Thoracic aorta (tissue), 2 donors: ENCODE measurements around the gene VMAC. TPM values are rescaled to one million over a fixed set of nuclear protein-coding genes. Genes with fewer than 3 reads are reported as not detected.

Experiments
- ATAC-seq: fragments of 150-250 bp; one replicate; pipeline ENCODE4 v1.8.0; 2017; ENCODE audit warnings: low read depth; ENCODE audit not compliant: insufficient number of reproducible peaks, low FRiP score
- DNase-seq: peaks from one replicate; pipeline ENCODE4 v3.0.0-alpha.2; 2020; ENCODE audit warnings: low spot score
- H3K27ac ChIP-seq, 2 donors: fragments of 200-600 bp; sonication (generic); 1 replicate in 1 of 2; 2 replicates in 1 of 2; pipeline ENCODE4 v1.5.1; 2016; ENCODE audit warnings: mild to moderate bottlenecking in 2 of 2, moderate library complexity in 2 of 2
- H3K27me3 ChIP-seq: fragments of 200-600 bp; sonication (generic); replicated peaks from 2 replicates; pipeline ENCODE4 v1.6.0; 2016; ENCODE audit warnings: mild to moderate bottlenecking; ENCODE audit not compliant: insufficient read depth
- H3K36me3 ChIP-seq: fragments of 200-600 bp; sonication (generic); one replicate; pipeline ENCODE4 v1.5.1; 2016
- H3K4me1 ChIP-seq, 2 donors: fragments of 200-600 bp; sonication (generic); 1 replicate in 1 of 2; 2 replicates in 1 of 2; pipeline versions ENCODE4 v1.5.1 to v1.6.0; 2016; ENCODE audit warnings: low read depth in 2 of 2, mild to moderate bottlenecking in 1 of 2; ENCODE audit not compliant: control insufficient read depth in 1 of 2
- H3K4me3 ChIP-seq: fragments of 200-600 bp; sonication (generic); 2 replicates; pipeline ENCODE4 v1.5.1; 2016; ENCODE audit warnings: mild to moderate bottlenecking
- H3K9me3 ChIP-seq: fragments of 200-600 bp; sonication (generic); 2 replicates; pipeline ENCODE4 v1.5.1; 2016
- total RNA-seq, 2 donors: library from RNA; depleted of rRNA; stranded (reverse); fragments of >200 nt; gene quantifications; one replicate each; pipeline versions ENCODE4 v1.1.0 to v1.2.3, GENCODE V29; 2016
- TF ChIP-seq, protein P1 (sequence below): fragments of 200-600 bp; sonication (generic); IDR thresholded peaks from one replicate; pipeline ENCODE4 v1.5.1; 2019; ENCODE audit warnings: antibody characterized with exemption

The VMAC gene
- total RNA-seq, 2 donors from 2014 or later = 13.3 to 13.6 TPM

DNA sequence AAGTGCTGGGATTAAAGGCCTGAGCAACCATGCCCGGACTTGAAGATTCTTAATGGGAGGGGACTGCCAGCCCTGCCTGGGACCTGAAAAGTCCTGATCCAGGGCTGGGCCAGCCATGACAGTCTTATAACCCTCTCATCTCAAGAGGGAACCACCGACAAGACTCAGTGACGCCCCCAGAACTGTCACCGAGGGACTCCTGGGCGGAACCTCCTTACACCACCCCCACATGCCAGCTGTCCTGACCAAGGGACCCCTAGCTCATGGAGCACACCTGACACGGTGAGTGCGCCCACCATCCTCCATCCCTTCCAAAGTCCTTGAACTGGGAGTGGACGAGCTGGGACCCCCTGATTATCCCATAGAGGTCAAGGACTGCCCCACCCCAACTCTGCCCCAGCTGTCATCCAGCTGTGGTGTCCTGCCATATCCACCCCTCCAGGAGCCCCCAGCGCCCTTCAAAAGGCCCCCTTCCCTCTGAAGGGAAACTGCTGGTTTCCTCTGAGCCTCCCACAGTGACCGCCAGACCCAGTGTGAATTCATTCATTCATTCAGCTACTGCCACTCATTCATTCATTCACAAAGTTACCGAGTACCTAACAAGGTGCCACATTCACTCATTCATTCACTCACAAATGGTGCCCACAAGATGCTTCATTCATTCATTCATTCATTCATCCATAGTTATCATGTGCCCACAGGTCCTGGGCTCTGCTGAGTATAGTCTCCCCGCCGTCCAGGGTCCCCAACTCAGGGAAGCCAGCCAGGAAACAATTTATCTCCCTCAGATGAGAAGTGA is 4.7 kb upstream of the VMAC start:
- no peaks in the 10 kb centered on the region for H3K27me3 ChIP-seq
- ATAC-seq = no peak

DNA sequence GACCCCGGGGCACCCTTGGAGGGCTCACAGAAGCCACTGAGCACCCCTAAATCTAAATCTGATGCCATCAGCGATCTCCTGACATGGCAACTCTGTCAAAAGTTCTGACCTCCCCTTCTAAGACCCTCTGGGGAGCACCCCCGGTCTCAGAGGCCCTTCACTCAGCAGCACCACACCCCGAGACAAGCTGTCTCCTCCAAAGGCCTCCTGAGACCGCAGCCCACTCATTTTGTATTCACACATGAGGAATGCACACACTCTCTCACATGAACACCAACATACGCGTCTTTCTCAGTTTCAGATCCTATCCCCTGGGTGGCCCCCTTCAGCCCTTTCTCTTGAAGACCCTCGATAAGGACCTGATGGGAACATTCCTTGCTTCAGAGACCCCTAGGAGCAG is 3.7 kb upstream of the VMAC start:
- H3K36me3 ChIP-seq = peaks cover 9% of the 10 kb centered on the region
- ATAC-seq (no peak), DNase-seq (no peak)
- H3K9me3 ChIP-seq = no peaks in the 10 kb centered on the region
- H3K27ac ChIP-seq = no peak overlapping the region
- H3K4me3 ChIP-seq = no peak overlapping the region
- TF ChIP-seq, protein P1, sequence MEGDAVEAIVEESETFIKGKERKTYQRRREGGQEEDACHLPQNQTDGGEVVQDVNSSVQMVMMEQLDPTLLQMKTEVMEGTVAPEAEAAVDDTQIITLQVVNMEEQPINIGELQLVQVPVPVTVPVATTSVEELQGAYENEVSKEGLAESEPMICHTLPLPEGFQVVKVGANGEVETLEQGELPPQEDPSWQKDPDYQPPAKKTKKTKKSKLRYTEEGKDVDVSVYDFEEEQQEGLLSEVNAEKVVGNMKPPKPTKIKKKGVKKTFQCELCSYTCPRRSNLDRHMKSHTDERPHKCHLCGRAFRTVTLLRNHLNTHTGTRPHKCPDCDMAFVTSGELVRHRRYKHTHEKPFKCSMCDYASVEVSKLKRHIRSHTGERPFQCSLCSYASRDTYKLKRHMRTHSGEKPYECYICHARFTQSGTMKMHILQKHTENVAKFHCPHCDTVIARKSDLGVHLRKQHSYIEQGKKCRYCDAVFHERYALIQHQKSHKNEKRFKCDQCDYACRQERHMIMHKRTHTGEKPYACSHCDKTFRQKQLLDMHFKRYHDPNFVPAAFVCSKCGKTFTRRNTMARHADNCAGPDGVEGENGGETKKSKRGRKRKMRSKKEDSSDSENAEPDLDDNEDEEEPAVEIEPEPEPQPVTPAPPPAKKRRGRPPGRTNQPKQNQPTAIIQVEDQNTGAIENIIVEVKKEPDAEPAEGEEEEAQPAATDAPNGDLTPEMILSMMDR = no peak
- peaks cover 18 to 22% of the 10 kb centered on the region in 2 donors for H3K4me1 ChIP-seq
- no peaks in the 10 kb centered on the region for H3K27me3 ChIP-seq

More for the DNA sequence above, 4.7 kb upstream of the VMAC start:
- Histone ChIP-seq H3K27ac (no peak overlapping the region), H3K36me3 (peaks cover 20% of the 10 kb centered on the region), H3K4me1 (peaks cover 17 to 21% of the 10 kb centered on the region in 2 donors), H3K4me3 (no peak overlapping the region), H3K9me3 (no peaks in the 10 kb centered on the region)
- DNase-seq = no peak
- TF ChIP-seq, protein P1 = no peak

DNA sequence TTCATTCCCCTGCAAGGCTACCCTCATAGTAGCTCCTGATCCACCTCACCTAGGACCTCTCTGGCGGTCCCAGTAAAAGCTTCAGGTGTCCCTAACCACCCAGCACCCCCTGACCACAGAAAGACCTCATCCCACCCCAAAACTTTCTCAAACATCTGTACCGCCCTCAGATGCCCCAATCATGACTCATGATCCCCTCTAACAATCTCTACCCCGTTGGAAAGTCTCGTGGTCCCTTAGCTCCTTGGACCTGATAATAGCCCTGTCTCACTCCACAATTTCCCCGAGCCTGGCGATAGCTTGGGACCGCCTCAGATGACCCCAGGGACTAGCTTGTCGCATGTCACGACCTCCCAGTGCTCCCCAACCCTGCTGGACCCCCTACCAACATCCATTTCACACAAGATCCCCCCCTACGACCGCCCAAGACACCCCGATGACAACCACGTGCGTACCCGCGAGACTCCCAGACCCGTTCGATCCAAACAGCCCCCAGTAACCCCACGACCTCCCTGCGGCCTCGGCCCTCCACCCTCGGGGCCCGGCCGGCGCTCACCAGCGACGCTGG is 1.5 kb upstream of the VMAC start:
- TF ChIP-seq, protein P1 = no peak
- Histone ChIP-seq H3K9me3 (no peaks in the 10 kb centered on the region), H3K4me1 (peaks cover 18 to 24% of the 10 kb centered on the region in 2 donors), H3K4me3 (peak overlapping the region; percentile 92), H3K36me3 (no peaks in the 10 kb centered on the region), H3K27ac (peak overlapping the region; percentile 81 to 83), H3K27me3 (no peaks in the 10 kb centered on the region)
- ATAC-seq (no peak), DNase-seq (no peak)

DNA sequence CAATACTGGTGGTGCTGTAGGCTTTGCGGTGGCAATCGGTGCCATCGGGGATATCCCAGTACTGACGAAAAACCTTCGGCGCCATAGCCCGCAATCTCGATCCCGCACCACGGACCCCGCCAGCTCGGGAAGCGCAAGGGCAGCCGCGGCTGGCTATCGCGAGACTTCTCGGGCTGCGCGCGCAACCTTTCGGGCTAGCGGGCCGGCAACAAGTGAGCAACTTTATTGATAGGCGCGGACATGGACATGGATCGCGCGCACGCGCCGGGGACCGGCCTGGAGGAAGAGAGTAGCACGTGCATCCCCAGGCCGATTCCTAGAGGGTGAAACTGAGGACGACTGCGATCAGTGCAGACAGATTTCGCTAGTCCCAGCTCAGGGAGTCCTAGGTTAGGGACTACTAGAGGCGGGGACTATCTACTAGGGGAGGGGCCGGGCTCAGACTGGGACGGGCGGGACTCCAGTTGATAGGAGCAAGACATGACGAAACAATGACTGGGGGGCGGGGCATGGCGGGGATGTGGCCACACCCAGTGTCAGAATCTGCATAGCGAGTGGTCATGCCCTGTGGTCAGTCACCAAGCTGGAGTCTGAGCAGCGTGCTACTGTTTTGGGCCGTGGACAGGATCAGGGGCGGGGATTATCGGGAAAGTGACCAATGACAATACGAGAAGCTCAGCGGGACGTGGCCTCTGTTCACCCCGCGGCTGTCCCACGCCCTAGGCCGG is 884 bp upstream of the VMAC start, which contains the start of gene NDUFA11:
NDUFA11 (minus strand) TSS at position 167 of the 728 bp plus-strand sequence; CDS start at position 85, 82 bp downstream.
- no peaks in the 10 kb centered on the region for H3K9me3 ChIP-seq
- peak within 1 kb of the TSS; percentile 92 for H3K4me3 ChIP-seq
- TF ChIP-seq, protein P1 = no peak
- peaks cover 18 to 24% of the 10 kb centered on the region in 2 donors for H3K4me1 ChIP-seq
- peak; percentile 70 for ATAC-seq
- peak; percentile 99 for DNase-seq
- no peaks in the 10 kb centered on the region for H3K27me3 ChIP-seq
- peak within 1 kb of the TSS; percentile 81 to 83 for H3K27ac ChIP-seq
- no peaks in the 10 kb centered on the region for H3K36me3 ChIP-seq
